Aorta (tissue), 5 donors: ENCODE results near the gene MAT2A. TPM values are rescaled to one million over a fixed set of nuclear protein-coding genes. Genes with fewer than 3 reads are reported as not detected.
A peak's percentile ranks its signal among the peaks of the same experiment; 100 is the strongest.

Experiments
- ATAC-seq: fragments of 200-7000 bp; cut with Tn5 transposase; one replicate; pipeline ENCODE4 v1.9.1; 2022; ENCODE audit warnings: moderate library complexity; ENCODE audit not compliant: low FRiP score
- DNase-seq, 2 donors: peaks; one replicate each; pipeline ENCODE4 v3.0.0-alpha.2; 2020
- H3K27ac ChIP-seq, 2 donors: one replicate each; pipeline ENCODE4 v1.5.1; 2013; ENCODE audit warnings: low read length in 2 of 2, mild to moderate bottlenecking in 2 of 2, moderate library complexity in 2 of 2, control low read depth in 1 of 2, inconsistent platforms in 1 of 2, low read depth in 1 of 2
- H3K27me3 ChIP-seq, 2 donors: one replicate each; pipeline ENCODE4 v1.6.1; 2013; ENCODE audit warnings: control low read depth in 1 of 2, low read length in 1 of 2, mild to moderate bottlenecking in 1 of 2, moderate library complexity in 1 of 2; ENCODE audit not compliant: insufficient read depth in 2 of 2, control insufficient read depth in 1 of 2
- H3K36me3 ChIP-seq, 2 donors: one replicate each; pipeline ENCODE4 v1.6.1; 2013; ENCODE audit warnings: control low read depth in 1 of 2, low read length in 1 of 2, mild to moderate bottlenecking in 1 of 2; ENCODE audit not compliant: insufficient read depth in 2 of 2, control insufficient read depth in 1 of 2
- H3K4me1 ChIP-seq, 2 donors: one replicate each; pipeline ENCODE4 v1.6.1; 2013; ENCODE audit warnings: low read length in 2 of 2, control low read depth in 1 of 2, mild to moderate bottlenecking in 1 of 2, moderate library complexity in 1 of 2; ENCODE audit not compliant: insufficient read depth in 2 of 2, control insufficient read depth in 1 of 2
- H3K4me3 ChIP-seq, 2 donors: one replicate each; pipeline ENCODE4 v1.5.1; 2013; ENCODE audit warnings: low read length in 2 of 2, control low read depth in 1 of 2, mild to moderate bottlenecking in 1 of 2
- H3K9me3 ChIP-seq: one replicate; pipeline ENCODE4 v1.6.1; 2013; ENCODE audit warnings: mild to moderate bottlenecking, low read length; ENCODE audit not compliant: control insufficient read depth
- WGBS, 2 donors: extraction: QIAGEN DNeasy Blood & Tissue Kit; methylation state at CpG; one replicate each; pipeline ENCODE4 v1.1.7; 2013; 5-methylcytosine and 5-hydroxymethylcytosine counted together
- intact Hi-C, 2 donors: fragments of 100-400 bp; cut with DNase I; formaldehyde crosslinking; loops; one replicate each; pipeline versions ENCODE4 v1.14.2 to v1.15.0; 2022
- polyA plus RNA-seq, 2 donors: library from polyadenylated mRNA; stranded (reverse); fragments of 200-250 nt; gene quantifications; one replicate each; pipeline ENCODE4 v1.2.3, GENCODE V29; 2013
- total RNA-seq, 2 donors: library from RNA; stranded (reverse); fragmentation: NEBNext Ultra II Directional; extraction: Animal tissue kit (Norgen Biotek cat#: 25700); gene quantifications; one replicate each; pipeline ENCODE4 v1.2.1, GENCODE V29; 2021
- donor health status: healthy with polysubstance abuse.
- donor health status: Bipolar disorder and iron deficiency.
- donor health status: DM: no; HTN: no; CAD: no.
- donor health status: DM: no; HTN: no; CAD: no.
- donor health status: DM: yes; HTN: yes; CAD: no.

Gene MAT2A
- total and polyA plus RNA-seq, 4 donors: 48.8 to 397 (median 180) TPM

GRCh38 chr2:85522090-85522647 lies 16.8 kb upstream of the MAT2A start:
- ATAC-seq (no peak), DNase-seq (no peak)
- Histone ChIP-seq H3K4me3 (no peak overlapping the region), H3K27ac (no peak overlapping the region), H3K27me3 (no peaks in the 10 kb centered on the region), H3K4me1 (no peaks in the 10 kb centered on the region), H3K9me3 (no peaks in the 10 kb centered on the region), H3K36me3 (no peaks in the 10 kb centered on the region)
- intact Hi-C loops: no loop called here
- 96 to 97% methylated on average over 6 of the region's 6 CpGs for WGBS, 2 donors

DNA sequence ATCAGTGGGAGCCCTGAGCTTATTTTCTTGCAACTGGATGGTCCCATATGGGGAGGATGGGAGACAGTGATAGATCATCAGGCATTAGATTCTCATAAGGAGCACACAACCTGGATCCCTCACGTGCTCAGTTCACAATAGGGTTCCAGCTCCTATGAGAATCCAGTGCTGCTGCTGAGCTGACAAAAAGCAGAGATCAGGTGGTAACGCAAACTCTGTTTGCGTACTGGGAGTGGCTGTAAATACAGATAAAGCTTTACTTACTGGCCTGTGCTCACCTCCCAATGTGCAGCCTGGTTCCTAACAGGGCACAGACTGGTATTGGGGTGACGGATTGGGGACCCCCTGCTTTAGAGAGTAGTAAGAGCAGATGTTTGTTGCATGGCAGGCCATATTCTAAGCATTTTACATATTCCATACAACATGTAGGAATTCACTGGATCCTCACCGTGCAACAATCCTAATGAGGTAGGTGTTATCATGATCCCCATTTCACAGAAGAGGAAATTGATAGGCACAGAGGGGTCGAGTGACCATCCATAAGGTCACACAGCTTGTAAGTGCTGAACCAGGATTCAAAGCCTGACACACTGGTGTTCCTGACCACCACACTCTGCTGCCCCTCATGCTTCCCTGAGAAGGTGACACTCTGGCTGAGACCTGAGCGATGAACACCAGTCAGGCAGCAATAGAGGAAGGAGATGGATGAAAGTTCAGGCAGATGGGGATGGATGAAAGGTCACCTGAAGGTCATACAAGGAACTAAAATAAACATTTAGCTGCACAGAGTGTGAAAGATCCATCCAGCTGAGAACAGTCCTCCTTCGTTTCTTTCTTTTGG lies 15.7 kb upstream of the MAT2A start:
- H3K4me3 ChIP-seq: no peak overlapping the region
- ATAC-seq (no peak), DNase-seq (no peak)
- intact Hi-C loops: no loop called here
- H3K27me3 ChIP-seq: no peaks in the 10 kb centered on the region
- no peak overlapping the region for H3K27ac ChIP-seq
- no peaks in the 10 kb centered on the region for H3K4me1 ChIP-seq
- H3K36me3 ChIP-seq: no peaks in the 10 kb centered on the region
- 80 to 88% methylated on average over 8 of the region's 8 CpGs for WGBS, 2 donors
- no peaks in the 10 kb centered on the region for H3K9me3 ChIP-seq

GRCh38 chr2:85523903-85524335 lies 15.0 kb upstream of the MAT2A start:
- Histone ChIP-seq H3K4me3 (no peak overlapping the region), H3K9me3 (no peaks in the 10 kb centered on the region), H3K27ac (no peak overlapping the region), H3K27me3 (no peaks in the 10 kb centered on the region), H3K4me1 (no peaks in the 10 kb centered on the region), H3K36me3 (no peaks in the 10 kb centered on the region)
- intact Hi-C loops: no loop called here
- ATAC-seq: no peak
- WGBS, 2 donors: 21 to 26% methylated on average over 5 of the region's 5 CpGs
- DNase-seq: no peak

GRCh38 chr2:85524336-85524908 lies 14.5 kb upstream of the MAT2A start:
- no peaks in the 10 kb centered on the region for H3K9me3 ChIP-seq
- intact Hi-C loops: no loop called here
- no peak overlapping the region for H3K4me3 ChIP-seq
- 6 to 9% methylated on average over 8 of the region's 8 CpGs for WGBS, 2 donors
- H3K36me3 ChIP-seq: no peaks in the 10 kb centered on the region
- no peaks in the 10 kb centered on the region for H3K4me1 ChIP-seq
- peak overlapping the region in 1 of 2 donors; percentile 39 for H3K27ac ChIP-seq
- DNase-seq (no peak), ATAC-seq (peak; percentile 76)
- H3K27me3 ChIP-seq: no peaks in the 10 kb centered on the region

DNA sequence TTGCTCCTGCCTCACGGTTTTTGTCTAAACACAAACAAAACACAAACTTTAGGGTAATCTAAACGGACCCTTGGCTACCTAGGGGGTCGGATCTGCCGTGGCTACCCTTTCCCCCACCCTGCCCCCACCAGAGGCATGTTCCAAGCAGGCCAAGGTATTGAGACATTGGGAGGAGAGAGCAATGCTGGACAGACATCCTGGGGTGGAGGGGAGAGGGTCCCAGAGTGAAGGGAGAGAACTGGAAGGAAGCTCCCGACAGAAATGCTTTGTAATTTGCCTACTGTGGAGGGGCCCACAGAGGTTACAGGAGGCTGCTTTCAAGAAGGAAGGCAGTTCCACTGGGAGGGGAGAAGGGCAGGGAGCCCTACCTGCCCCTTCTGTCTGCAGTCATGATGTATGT lies 13.9 kb upstream of the MAT2A start:
- H3K27ac ChIP-seq: no peak overlapping the region
- intact Hi-C loops: no loop called here
- WGBS, 2 donors: 76% methylated on average over 5 of the region's 5 CpGs
- no peaks in the 10 kb centered on the region for H3K27me3 ChIP-seq
- H3K4me3 ChIP-seq: no peak overlapping the region
- no peaks in the 10 kb centered on the region for H3K9me3 ChIP-seq
- no peaks in the 10 kb centered on the region for H3K4me1 ChIP-seq
- DNase-seq: no peak
- H3K36me3 ChIP-seq: no peaks in the 10 kb centered on the region
- no peak for ATAC-seq

DNA sequence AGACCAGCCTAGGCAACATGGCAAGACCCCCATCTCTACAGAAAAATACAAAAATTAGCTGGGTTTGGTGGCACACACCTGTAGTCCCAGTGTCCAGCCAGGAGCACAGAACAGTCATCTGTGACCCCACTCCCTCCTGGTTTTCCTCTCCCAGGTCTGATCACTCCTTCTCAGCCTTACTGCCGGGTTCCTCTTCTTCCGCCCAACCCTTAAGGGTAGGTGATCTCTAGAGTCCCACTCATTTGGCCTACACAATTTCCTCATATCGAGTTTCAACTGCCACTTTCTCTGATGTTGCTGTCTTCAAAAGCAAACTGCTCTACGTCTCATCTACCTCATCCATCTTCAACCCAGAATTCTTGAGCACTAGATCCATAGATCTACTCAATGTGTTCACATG lies 13.4 kb upstream of the MAT2A start:
- no peaks in the 10 kb centered on the region for H3K9me3 ChIP-seq
- intact Hi-C loops: no loop called here
- no peak overlapping the region for H3K4me3 ChIP-seq
- no peaks in the 10 kb centered on the region for H3K36me3 ChIP-seq
- no peak for DNase-seq
- no peaks in the 10 kb centered on the region for H3K4me1 ChIP-seq
- H3K27me3 ChIP-seq: no peaks in the 10 kb centered on the region
- no peak for ATAC-seq
- H3K27ac ChIP-seq: no peak overlapping the region
- 88 to 93% methylated on average over 4 of the region's 4 CpGs for WGBS, 2 donors

GRCh38 chr2:85527787-85528186 lies 11.2 kb upstream of the MAT2A start:
- intact Hi-C loops: no loop called here
- DNase-seq (no peak), ATAC-seq (no peak)
- no peak overlapping the region for H3K27ac ChIP-seq
- H3K27me3 ChIP-seq: no peaks in the 10 kb centered on the region
- no peaks in the 10 kb centered on the region for H3K36me3 ChIP-seq
- H3K4me1 ChIP-seq: no peaks in the 10 kb centered on the region
- H3K4me3 ChIP-seq: no peak overlapping the region
- H3K9me3 ChIP-seq: no peaks in the 10 kb centered on the region

GRCh38 chr2:85528355-85528754 lies 10.6 kb upstream of the MAT2A start:
- Histone ChIP-seq H3K4me3 (no peak overlapping the region), H3K4me1 (no peaks in the 10 kb centered on the region), H3K9me3 (no peaks in the 10 kb centered on the region), H3K27ac (no peak overlapping the region), H3K27me3 (no peaks in the 10 kb centered on the region), H3K36me3 (no peaks in the 10 kb centered on the region)
- intact Hi-C loops: no loop called here
- ATAC-seq (no peak), DNase-seq (no peak)
- 84 to 90% methylated on average over 2 of the region's 2 CpGs for WGBS, 2 donors

GRCh38 chr2:85529809-85530208 lies 9.2 kb upstream of the MAT2A start:
- 96 to 100% methylated on average over 1 of the region's 1 CpG for WGBS, 2 donors
- intact Hi-C loops: no loop called here
- no peaks in the 10 kb centered on the region for H3K36me3 ChIP-seq

More at GRCh38 chr2:85529809-85530208, 9.2 kb upstream of the MAT2A start:
- H3K9me3 ChIP-seq: no peaks in the 10 kb centered on the region
- no peak for ATAC-seq
- H3K4me1 ChIP-seq: no peaks in the 10 kb centered on the region
- H3K27me3 ChIP-seq: no peaks in the 10 kb centered on the region
- DNase-seq: no peak
- no peak overlapping the region for H3K4me3 ChIP-seq
- H3K27ac ChIP-seq: no peak overlapping the region
